HG02763 (cell line): Measurements from ENCODE around the gene ATP5IF1.

Source experiments
- ATAC-seq: cut with Tn5 transposase; IDR thresholded peaks from one replicate; pipeline ENCODE4 v1.9.1; 2021; ENCODE audit warnings: mild to moderate bottlenecking, moderate library complexity; ENCODE audit not compliant: unreplicated experiment

Gene ATP5IF1

GRCh38 chr1:28235755-28236655, at the start of gene ATP5IF1:
Gene ATP5IF1 (plus strand): TSS chr1:28236124. CDS start chr1:28236184, 60 bp downstream.
- peak; percentile 92 for ATAC-seq

- no peak for ATAC-seq
Observed at GRCh38 chr1:28190337-28190979, 45.5 kb upstream of the ATP5IF1 start.

- no peak for ATAC-seq
Observed at GRCh38 chr1:28190996-28191645, 44.8 kb upstream of the ATP5IF1 start.

GRCh38 chr1:28193701-28194161, 42.2 kb upstream of the ATP5IF1 start:
- no peak for ATAC-seq

- ATAC-seq: no peak
Observed at GRCh38 chr1:28194326-28195035, 41.4 kb upstream of the ATP5IF1 start.

GRCh38 chr1:28195780-28196179, 40.1 kb upstream of the ATP5IF1 start:
- no peak for ATAC-seq

GRCh38 chr1:28196330-28196729, 39.6 kb upstream of the ATP5IF1 start:
- no peak for ATAC-seq

GRCh38 chr1:28197682-28198415, 38.1 kb upstream of the ATP5IF1 start:
- no peak for ATAC-seq

GRCh38 chr1:28199328-28200233, 36.3 kb upstream of the ATP5IF1 start:
- peak; percentile 73 for ATAC-seq

GRCh38 chr1:28200234-28200873, 35.6 kb upstream of the ATP5IF1 start:
- no peak for ATAC-seq

GRCh38 chr1:28205243-28205642, 30.7 kb upstream of the ATP5IF1 start:
- ATAC-seq: no peak

GRCh38 chr1:28208818-28209441, 27.0 kb upstream of the ATP5IF1 start:
- ATAC-seq: no peak

- no peak for ATAC-seq
Observed at GRCh38 chr1:28209700-28210099, 26.2 kb upstream of the ATP5IF1 start.

- ATAC-seq: no peak
Observed at GRCh38 chr1:28213315-28213714, 22.6 kb upstream of the ATP5IF1 start.

GRCh38 chr1:28229089-28229488, 6.8 kb upstream of the ATP5IF1 start:
- ATAC-seq: no peak

GRCh38 chr1:28229996-28230395, 5.9 kb upstream of the ATP5IF1 start:
- ATAC-seq: no peak

- ATAC-seq: peak; percentile 47
Observed at GRCh38 chr1:28232558-28233263, 3.2 kb upstream of the ATP5IF1 start, which contains the start of gene DNAJC8. Gene DNAJC8 (minus strand): TSS chr1:28233029. CDS start chr1:28232998, 31 bp downstream.

- ATAC-seq: no peak
Observed at GRCh38 chr1:28233264-28233606, 2.7 kb upstream of the ATP5IF1 start.
